Activated naive CD8-positive, alpha-beta T cell treated with anti-CD3 and anti-CD28 coated beads, Interleukin-2, amount 10 ng/mL, durations not matched to agents 7 days and 5 days (primary cell): ENCODE measurements around the gene USP30. TPM values are rescaled to one million over a fixed set of nuclear protein-coding genes. Genes with fewer than 3 reads are reported as not detected.

Source experiments
- ATAC-seq: fragments of 150-1000 bp; cut with Tn5 transposase; one replicate; pipeline ENCODE4 v1.10.0; 2021; ENCODE audit warnings: low read depth, moderate library complexity
- POLR2A ChIA-PET: fragments of 350-600 bp; sonication (Branson Sonifier 250); formaldehyde crosslinking; loops from one replicate; lab custom pipeline; 2021; ENCODE audit warnings: antibody characterized with exemption; lab: Charles Lee
- DNase-seq: peaks from one replicate; pipeline ENCODE4 v3.0.0; 2021
- H3K27ac Mint-ChIP-seq: one replicate; pipeline ENCODE4 v1.8.0; 2022; ENCODE audit warnings: mild to moderate bottlenecking, mixed read lengths
- H3K27me3 Mint-ChIP-seq: one replicate; pipeline ENCODE4 v1.8.0; 2022; ENCODE audit warnings: mild to moderate bottlenecking, moderate library complexity, mixed read lengths
- H3K36me3 Mint-ChIP-seq: one replicate; pipeline ENCODE4 v1.8.0; 2021; ENCODE audit warnings: mild to moderate bottlenecking, mixed read lengths
- H3K4me1 Mint-ChIP-seq: one replicate; pipeline ENCODE4 v1.8.0; 2021; ENCODE audit warnings: mixed read lengths
- H3K4me3 Mint-ChIP-seq: one replicate; pipeline ENCODE4 v1.8.0; 2022; ENCODE audit warnings: mild to moderate bottlenecking, moderate library complexity, mixed read lengths
- H3K9me3 Mint-ChIP-seq: one replicate; pipeline ENCODE4 v1.8.0; 2021; ENCODE audit warnings: mixed read lengths
- total RNA-seq, 2 experiments: library from RNA; stranded (reverse); gene quantifications; one replicate each; pipeline ENCODE4 v1.2.3, GENCODE V29; 2021

USP30 gene
- total RNA-seq, 2 experiments from 2014 or later: 9.9 to 10.2 TPM

DNA sequence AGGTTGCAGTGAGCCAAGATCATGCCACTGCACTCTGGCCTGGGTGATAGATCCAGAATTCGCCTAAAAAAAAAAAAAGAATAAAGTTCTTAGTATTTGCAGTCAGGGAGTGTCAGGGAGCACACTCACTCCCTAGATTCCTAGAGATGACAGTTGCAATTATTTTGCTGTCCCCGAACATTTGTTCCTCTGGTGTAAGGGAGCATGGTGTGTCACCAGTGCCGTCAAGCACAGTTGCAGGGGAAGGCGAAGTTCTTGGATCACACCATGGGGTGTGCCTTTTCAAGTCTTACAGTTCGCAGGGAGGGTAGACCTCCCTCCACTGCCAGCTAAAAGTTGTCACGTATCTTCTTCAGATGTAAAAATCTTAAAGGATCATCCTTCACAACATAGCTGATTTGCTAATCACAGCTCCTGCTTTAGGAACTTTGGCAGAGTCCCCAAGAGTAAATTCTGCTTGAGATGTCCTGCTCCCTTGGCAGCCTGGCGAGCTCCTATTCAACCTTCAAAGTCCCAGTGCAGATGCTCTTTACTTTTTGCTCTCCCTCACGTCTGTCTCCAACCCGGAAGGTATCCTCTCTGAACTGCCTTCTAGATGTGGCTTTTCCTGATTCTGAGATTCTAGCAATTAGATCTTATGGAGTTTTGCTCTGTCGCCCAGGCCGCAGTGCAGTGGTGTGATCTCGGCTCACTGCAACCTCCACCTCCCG lies 75.3 kb downstream of the USP30 start:
- Mint-ChIP-seq H3K36me3 (no peaks in the 10 kb centered on the region), H3K27me3 (no peaks in the 10 kb centered on the region), H3K4me1 (no peaks in the 10 kb centered on the region), H3K9me3 (no peaks in the 10 kb centered on the region), H3K27ac (no peak overlapping the region), H3K4me3 (no peak overlapping the region)
- no peak for DNase-seq
- ATAC-seq: no peak
- POLR2A ChIA-PET: no interaction called here

DNA sequence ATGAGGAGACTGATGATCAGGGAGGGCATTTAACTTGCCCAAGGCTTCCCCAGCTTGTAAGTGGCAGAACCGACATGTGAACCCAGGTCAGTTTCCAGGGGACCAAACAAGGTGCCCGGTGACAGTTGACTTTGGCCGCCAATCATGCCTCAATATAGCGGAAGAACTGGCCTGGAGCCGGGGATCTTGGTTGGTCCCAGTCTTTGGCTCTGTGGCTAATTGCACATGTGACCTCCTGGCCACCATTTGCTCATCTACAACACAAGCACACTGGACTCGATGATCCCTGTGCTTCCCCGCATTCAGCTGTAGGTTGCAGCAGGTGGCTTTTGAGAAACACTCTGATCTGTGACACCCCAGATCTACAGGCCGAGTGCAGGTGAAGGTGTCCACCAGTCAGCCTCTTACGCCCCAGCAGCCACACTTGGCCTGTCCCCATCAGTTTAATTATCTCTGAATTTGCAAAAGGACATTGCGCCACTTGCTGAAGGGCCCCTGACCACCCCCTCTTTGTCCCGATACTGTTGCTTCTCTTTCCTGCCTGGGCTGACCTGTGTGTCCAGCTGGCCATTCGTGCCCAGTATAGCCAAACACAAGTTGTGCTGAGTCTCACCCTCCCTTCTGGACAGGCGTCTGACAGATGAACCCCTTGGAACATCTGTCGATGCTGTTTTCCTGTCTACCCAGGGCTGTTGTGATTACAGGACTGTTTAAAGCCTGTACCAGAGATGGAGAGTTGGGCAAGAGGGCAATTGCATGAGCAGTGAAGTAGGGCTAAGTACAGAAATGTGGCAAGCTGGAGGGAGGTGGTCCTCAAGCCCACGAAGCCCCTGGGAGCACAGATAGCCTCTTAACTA lies 78.1 kb downstream of the USP30 start:
- no peaks in the 10 kb centered on the region for H3K36me3 Mint-ChIP-seq
- H3K27me3 Mint-ChIP-seq: no peaks in the 10 kb centered on the region
- no peak overlapping the region for H3K4me3 Mint-ChIP-seq
- ATAC-seq (no peak), DNase-seq (no peak)
- H3K4me1 Mint-ChIP-seq: no peaks in the 10 kb centered on the region
- H3K9me3 Mint-ChIP-seq: no peaks in the 10 kb centered on the region
- H3K27ac Mint-ChIP-seq: no peak overlapping the region
- POLR2A ChIA-PET: no interaction called here

DNA sequence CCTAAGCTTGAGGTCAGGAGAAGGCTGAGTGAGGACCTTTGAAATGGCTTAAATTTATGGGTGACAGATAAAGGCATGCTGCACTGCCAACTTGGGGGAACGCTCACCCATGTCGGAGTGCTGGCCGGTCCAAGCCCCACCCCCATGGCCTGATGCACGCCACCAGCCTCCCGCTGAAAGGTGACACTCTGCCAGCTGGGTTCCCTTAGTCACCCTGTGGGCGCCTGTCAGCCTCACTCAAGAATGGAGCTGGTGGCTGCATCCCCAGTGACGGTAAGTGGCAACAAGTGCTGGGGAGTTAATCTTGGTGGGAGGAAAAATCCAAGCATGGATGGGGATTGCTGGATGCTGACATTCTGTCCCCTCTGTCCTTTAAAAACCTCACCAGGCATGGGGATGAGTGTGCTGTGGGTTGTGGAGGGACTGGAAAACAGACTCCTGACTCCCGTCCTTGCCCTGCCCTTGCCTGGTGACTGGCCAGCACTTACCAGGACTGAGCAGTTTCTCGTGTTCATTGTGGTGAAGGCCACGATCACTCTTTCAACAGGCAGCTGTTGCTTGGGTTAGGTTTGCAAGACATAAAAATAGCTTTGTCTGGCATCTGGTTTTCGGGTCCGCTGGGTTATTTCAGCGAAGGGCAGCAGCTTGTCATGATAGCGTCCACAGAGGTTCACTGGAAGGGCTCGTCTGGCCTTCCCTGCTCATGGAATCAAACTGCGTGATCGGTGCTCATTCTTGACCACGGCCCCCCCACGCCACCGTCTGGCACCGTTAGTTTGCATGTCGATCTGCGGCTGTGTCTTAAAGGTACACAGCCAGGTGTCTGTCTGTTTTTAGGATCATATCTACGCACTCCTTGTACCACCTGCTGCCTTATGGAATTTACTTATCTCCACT lies 79.0 kb downstream of the USP30 start:
- H3K27me3 Mint-ChIP-seq: no peaks in the 10 kb centered on the region

DNA sequence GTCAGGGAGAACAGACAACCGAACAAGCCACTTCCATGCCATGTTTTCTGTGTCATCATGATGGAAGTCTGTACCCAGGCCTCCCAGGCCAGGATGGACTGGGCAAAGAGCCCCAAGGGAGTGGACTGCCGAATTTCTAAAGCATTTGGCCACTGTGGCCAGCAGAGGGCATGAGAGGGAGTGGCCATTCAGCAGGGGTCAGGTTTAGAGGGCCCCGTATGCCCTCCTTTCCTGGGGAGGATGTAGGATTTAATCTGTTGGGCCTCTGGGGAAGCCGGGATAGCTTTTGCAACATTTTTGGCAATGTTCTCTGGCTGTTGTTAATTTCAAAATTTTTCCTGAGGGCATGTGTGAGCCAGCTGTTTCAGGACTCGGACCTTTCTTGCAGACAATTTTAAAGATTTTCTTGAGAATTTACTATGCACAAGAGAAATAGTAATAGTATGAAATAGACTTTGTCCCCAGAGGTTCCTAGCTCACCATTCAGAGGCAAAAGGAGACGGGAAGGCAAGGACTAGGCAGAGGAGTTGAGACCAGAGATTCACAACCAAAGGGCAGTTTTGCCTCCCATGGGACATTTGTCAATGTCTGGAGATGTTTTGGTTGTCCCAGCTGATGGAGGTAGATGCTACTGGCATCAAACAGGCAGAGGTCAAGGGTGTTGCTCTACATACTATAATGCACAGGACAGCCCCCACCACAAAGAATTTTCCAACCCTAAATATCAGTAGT lies 82.0 kb downstream of the USP30 start:
- DNase-seq (no peak), ATAC-seq (no peak)
- H3K4me3 Mint-ChIP-seq: no peak overlapping the region
- no peaks in the 10 kb centered on the region for H3K36me3 Mint-ChIP-seq
- H3K4me1 Mint-ChIP-seq: no peaks in the 10 kb centered on the region
- H3K27me3 Mint-ChIP-seq: peaks cover 7% of the 10 kb centered on the region
- H3K9me3 Mint-ChIP-seq: no peaks in the 10 kb centered on the region
- POLR2A ChIA-PET: no interaction called here
- no peak overlapping the region for H3K27ac Mint-ChIP-seq

More for the DNA sequence above, 79.0 kb downstream of the USP30 start:
- H3K4me1 Mint-ChIP-seq: no peaks in the 10 kb centered on the region
- H3K4me3 Mint-ChIP-seq: no peak overlapping the region
- POLR2A ChIA-PET: no interaction called here
- no peak overlapping the region for H3K27ac Mint-ChIP-seq
- DNase-seq: no peak
- no peaks in the 10 kb centered on the region for H3K9me3 Mint-ChIP-seq
- no peak for ATAC-seq
- H3K36me3 Mint-ChIP-seq: no peaks in the 10 kb centered on the region

DNA sequence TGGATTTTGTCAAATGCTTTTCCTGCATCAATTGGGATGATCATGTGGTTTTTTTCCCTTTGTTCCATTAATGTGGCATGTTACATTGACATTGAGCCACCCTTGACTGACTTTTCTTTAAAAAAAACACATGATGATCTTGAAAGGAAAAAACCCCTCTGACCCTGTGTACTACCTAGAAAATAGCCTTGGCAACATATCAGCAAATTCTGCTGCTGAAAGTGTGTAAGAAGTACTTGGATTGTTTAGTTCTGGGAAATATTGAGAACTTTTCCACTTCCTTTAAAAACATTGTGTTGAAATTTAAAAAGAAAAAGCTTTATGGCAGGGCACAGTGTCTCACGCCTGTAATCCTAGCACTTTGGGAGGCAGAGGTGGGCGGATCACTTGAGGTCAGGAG lies 84.7 kb downstream of the USP30 start:
- DNase-seq: no peak
- Mint-ChIP-seq H3K27ac (no peak overlapping the region), H3K4me1 (no peaks in the 10 kb centered on the region), H3K9me3 (no peaks in the 10 kb centered on the region), H3K27me3 (peaks cover 8% of the 10 kb centered on the region), H3K36me3 (no peaks in the 10 kb centered on the region), H3K4me3 (no peak overlapping the region)
- POLR2A ChIA-PET: no interaction called here
- no peak for ATAC-seq

Other genes with a start within 250 kb of the USP30 start
- gene SSH1, start 195.0 kb upstream of the USP30 start, total RNA-seq: 10 to 100 TPM; 29.7 to 36.9 TPM
- not detected for gene DAO, start 172.5 kb upstream of the USP30 start, total RNA-seq
- gene SVOP, start 31.5 kb upstream of the USP30 start, total RNA-seq: not detected
- 10 to 100 TPM; 13.0 to 15.2 TPM for gene ALKBH2, start 40.9 kb downstream of the USP30 start, total RNA-seq
- 10 to 100 TPM; 47.4 to 54.7 TPM for gene UNG, start 45.0 kb downstream of the USP30 start, total RNA-seq
- 10 to 100 TPM; 21.4 to 23.2 TPM for gene ACACB, start 64.0 kb downstream of the USP30 start, total RNA-seq